Measurements from ENCODE around the gene UBE2F.
"Not testable (repeated sequence)": the region's sequence is repeated elsewhere in the genome, so short reads cannot be mapped to it uniquely, and the experiment has no call there.

UBE2F gene

GRCh38 chr2:237964578-237965404 is 2.0 kb upstream of the UBE2F start:
- no peak for DNase-seq (ENCODE audit: low read depth in 1 of 2, low spot score in 1 of 2)
- Histone ChIP-seq H3K27me3 (ENCODE audit: insufficient read depth, poor library complexity, severe bottlenecking) (no peaks in the 10 kb centered on the region), H3K27ac (replicated peaks) (no peak overlapping the region), H3K4me3 (replicated peaks; ENCODE audit: insufficient read depth, low read length) (no peak overlapping the region)
- TF ChIP-seq REST (IDR thresholded peaks at IDR 0.05; ENCODE audit: insufficient replicate concordance, low read depth) (no peak), SPI1 (IDR thresholded peaks at IDR 0.05; ENCODE audit: borderline replicate concordance, low read depth) (peak; percentile 29; the same call in 1 of the 2 replicates)

GRCh38 chr2:237965844-237966243 is 970 bp upstream of the UBE2F start:
- not testable (repeated sequence) for H3K27me3 ChIP-seq (ENCODE audit: insufficient read depth, poor library complexity, severe bottlenecking); DNase-seq (ENCODE audit: low read depth in 1 of 2, low spot score in 1 of 2); H3K4me3 ChIP-seq (replicated peaks; ENCODE audit: insufficient read depth, low read length); H3K27ac ChIP-seq (replicated peaks)

GRCh38 chr2:237966250-237966564 is 607 bp upstream of the UBE2F start:
- DNase-seq (ENCODE audit: low read depth in 1 of 2, low spot score in 1 of 2): no peak
- H3K27ac ChIP-seq (replicated peaks): no peak overlapping the region
- peak overlapping the region; percentile 84 for H3K4me3 ChIP-seq (replicated peaks; ENCODE audit: insufficient read depth, low read length)
- TF ChIP-seq SPI1 (IDR thresholded peaks at IDR 0.05; ENCODE audit: borderline replicate concordance, low read depth) (no peak), GABPA (IDR thresholded peaks at IDR 0.05; ENCODE audit: low read depth) (no peak), REST (IDR thresholded peaks at IDR 0.05; ENCODE audit: insufficient replicate concordance, low read depth) (no peak), POLR2AphosphoS5 (IDR thresholded peaks at IDR 0.05; ENCODE audit: low read depth) (no peak), CTCF (IDR thresholded peaks at IDR 0.05; ENCODE audit: insufficient read depth, low read length) (no peak)
- H3K27me3 ChIP-seq (ENCODE audit: insufficient read depth, poor library complexity, severe bottlenecking): no peaks in the 10 kb centered on the region

GRCh38 chr2:237967463-237967951 is 693 bp downstream of the UBE2F start:
- DNase-seq (ENCODE audit: low read depth in 1 of 2, low spot score in 1 of 2): no peak
- peak overlapping the region; percentile 84 for H3K4me3 ChIP-seq (replicated peaks; ENCODE audit: insufficient read depth, low read length)
- no peaks in the 10 kb centered on the region for H3K27me3 ChIP-seq (ENCODE audit: insufficient read depth, poor library complexity, severe bottlenecking)
- no peak overlapping the region for H3K27ac ChIP-seq (replicated peaks)
- TF ChIP-seq GABPA (IDR thresholded peaks at IDR 0.05; ENCODE audit: low read depth): no peak

GRCh38 chr2:237968048-237968862 is 1.4 kb downstream of the UBE2F start:
- peak overlapping the region; percentile 84 for H3K4me3 ChIP-seq (replicated peaks; ENCODE audit: insufficient read depth, low read length)
- DNase-seq (ENCODE audit: low read depth in 1 of 2, low spot score in 1 of 2): peak; percentile 47 to 94
- TF ChIP-seq CTCF (IDR thresholded peaks at IDR 0.05; ENCODE audit: insufficient read depth, low read length) (no peak), POLR2AphosphoS5 (IDR thresholded peaks at IDR 0.05; ENCODE audit: low read depth) (no peak), GABPA (IDR thresholded peaks at IDR 0.05; ENCODE audit: low read depth) (no peak), SPI1 (IDR thresholded peaks at IDR 0.05; ENCODE audit: borderline replicate concordance, low read depth) (no peak), REST (IDR thresholded peaks at IDR 0.05; ENCODE audit: insufficient replicate concordance, low read depth) (no peak)
- no peaks in the 10 kb centered on the region for H3K27me3 ChIP-seq (ENCODE audit: insufficient read depth, poor library complexity, severe bottlenecking)
- no peak overlapping the region; the same call in 1 of the 2 replicates for H3K27ac ChIP-seq (replicated peaks)

Measured in HL-60 (cell line).